ENCODE results near the gene WWC1.
A peak's percentile ranks its signal among the peaks of the same experiment; 100 is the strongest.
"Not testable (repeated sequence)": the region's sequence is repeated elsewhere in the genome, so short reads cannot be mapped to it uniquely, and the experiment has no call there.

WWC1 gene

GRCh38 chr5:168310541-168310940 lies 19.1 kb downstream of the WWC1 start:
- not testable (repeated sequence) for DNase-seq

- no peak for DNase-seq
These were observed 19.7 kb downstream of the WWC1 start for GRCh38 chr5:168311061-168311566.

- DNase-seq: no peak
These were observed 21.3 kb downstream of the WWC1 start for GRCh38 chr5:168312606-168313295.

GRCh38 chr5:168313596-168314204 lies 22.3 kb downstream of the WWC1 start:
- DNase-seq: no peak

- no peak for DNase-seq
These were observed 23.4 kb downstream of the WWC1 start for GRCh38 chr5:168314735-168315411.

GRCh38 chr5:168315416-168316138 lies 24.1 kb downstream of the WWC1 start:
- no peak for DNase-seq

GRCh38 chr5:168316139-168316578 lies 24.7 kb downstream of the WWC1 start:
- no peak for DNase-seq

GRCh38 chr5:168317096-168317520 lies 25.7 kb downstream of the WWC1 start:
- no peak for DNase-seq

GRCh38 chr5:168317521-168318147 lies 26.2 kb downstream of the WWC1 start:
- DNase-seq: peak; percentile 21

GRCh38 chr5:168318240-168318639 lies 26.8 kb downstream of the WWC1 start:
- DNase-seq: no peak

- DNase-seq: no peak
These were observed 28.3 kb downstream of the WWC1 start for GRCh38 chr5:168319774-168320173.

- no peak for DNase-seq
These were observed 29.4 kb downstream of the WWC1 start for GRCh38 chr5:168320805-168321204.

GRCh38 chr5:168324859-168325630 lies 33.6 kb downstream of the WWC1 start:
- DNase-seq: no peak

- no peak for DNase-seq
These were observed 35.6 kb downstream of the WWC1 start for GRCh38 chr5:168327019-168327421.

GRCh38 chr5:168327451-168327850 lies 36.0 kb downstream of the WWC1 start:
- no peak for DNase-seq

- DNase-seq: no peak
These were observed 36.5 kb downstream of the WWC1 start for GRCh38 chr5:168327994-168328393.

GRCh38 chr5:168328814-168329213 lies 37.4 kb downstream of the WWC1 start:
- DNase-seq: no peak

- DNase-seq: no peak
These were observed 37.9 kb downstream of the WWC1 start for GRCh38 chr5:168329302-168329701.

GRCh38 chr5:168332042-168332441 lies 40.6 kb downstream of the WWC1 start:
- DNase-seq: no peak

- no peak for DNase-seq
These were observed 42.8 kb downstream of the WWC1 start for GRCh38 chr5:168334280-168334679.

- no peak for DNase-seq
These were observed 43.2 kb downstream of the WWC1 start for GRCh38 chr5:168334695-168335094.

- DNase-seq: no peak
These were observed 45.9 kb downstream of the WWC1 start for GRCh38 chr5:168337361-168337760.

All from amniotic stem cell (primary cell).